ENCODE results near the gene ENTPD8.

ENTPD8 gene

DNA sequence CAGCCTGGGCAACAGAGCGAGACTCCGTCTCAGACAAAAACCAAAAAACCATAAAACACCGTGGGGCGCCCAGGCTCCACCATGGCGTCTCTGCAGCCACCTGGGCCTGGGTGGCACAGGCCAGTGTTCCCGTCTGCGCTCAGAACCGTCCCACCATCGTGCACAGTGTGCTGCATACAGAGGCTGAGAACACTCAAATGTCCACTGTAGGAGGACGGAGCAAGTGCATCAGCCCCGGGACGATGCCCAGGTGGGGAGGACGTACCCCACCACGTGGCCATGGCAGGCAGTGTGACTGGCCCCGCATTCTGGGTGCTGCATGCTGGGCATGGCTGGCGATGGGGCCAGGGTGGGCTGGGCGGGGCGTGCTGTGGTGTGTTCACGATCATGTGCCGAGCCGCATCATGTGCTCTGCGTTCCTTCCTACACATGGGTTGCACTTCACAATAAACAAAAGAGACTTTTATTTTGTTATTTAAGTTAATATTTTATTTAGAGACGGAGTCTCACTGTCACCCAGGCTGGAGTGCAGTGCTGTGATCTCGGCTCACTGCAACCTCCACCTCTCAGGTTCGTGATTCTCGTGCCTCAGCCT lies 56.0 kb downstream of the ENTPD8 start:
- Histone ChIP-seq H3K27ac (ENCODE audit: low read length) (no peak overlapping the region), H4K20me1 (ENCODE audit: insufficient read depth, low read length) (no peaks in the 10 kb centered on the region), H3K4me3 (ENCODE audit: low read length) (no peak overlapping the region), H3K27me3 (ENCODE audit: low read depth, low read length) (no peaks in the 10 kb centered on the region), H3K9me3 (ENCODE audit: insufficient read depth, low read length) (no peaks in the 10 kb centered on the region), H3K4me1 (ENCODE audit: low read length) (no peaks in the 10 kb centered on the region), H3K4me2 (ENCODE audit: low read length) (no peak overlapping the region), H3K36me3 (replicated peaks; ENCODE audit: low read depth, low read length) (no peaks in the 10 kb centered on the region), H3K9ac (ENCODE audit: low read length) (no peak overlapping the region), H3K79me2 (ENCODE audit: low read length) (no peaks in the 10 kb centered on the region), H2AFZ (ENCODE audit: low read depth, low read length) (no peak overlapping the region)
- no peak for TF ChIP-seq CTCF (IDR thresholded peaks at IDR 0.05; ENCODE audit: low read depth, low read length)
- no peak for TF ChIP-seq EZH2phosphoT487 (IDR thresholded peaks at IDR 0.05; ENCODE audit: low read depth)
